ENCODE results near the gene IFT80. TPM values are rescaled to one million over a fixed set of nuclear protein-coding genes. Genes with fewer than 3 reads are reported as not detected.

Gene IFT80
- total and polyA plus RNA-seq, 10 of the 15 experiments (the other 5 are each of a cell fraction or from before 2014, with no cell fraction given) = 6.5 to 21.5 (median 14.1) TPM

- BruUV-seq (replicated peaks) = no TSS peak
- FAIRE-seq (no peak), DNase-seq (ENCODE audit: low read depth, low spot score) (no peak), ATAC-seq (no peak)
- Histone ChIP-seq H3K4me2 (ENCODE audit: control insufficient read depth, insufficient read depth) (no peak overlapping the region), H3K9ac (ENCODE audit: control insufficient read depth, insufficient read depth, low read length) (no peak overlapping the region), H3K27me3 (replicated peaks in 1 of 2; ENCODE audit: control insufficient read depth in 2 of 2, insufficient read depth in 2 of 2, low read length in 1 of 2) (no peaks in the 10 kb centered on the region), H3K4me1 (ENCODE audit: control insufficient read depth, insufficient read depth, low read length) (no peaks in the 10 kb centered on the region), H3K36me3 (ENCODE audit: control insufficient read depth in 2 of 2, insufficient read depth in 2 of 2, low read length in 1 of 2) (no peaks in the 10 kb centered on the region), H3K27ac (ENCODE audit: control insufficient read depth, insufficient read depth) (no peak overlapping the region), H3K4me3 (no peak overlapping the region), H3K9me3 (replicated peaks; ENCODE audit: control insufficient read depth, insufficient read depth, low read length) (no peaks in the 10 kb centered on the region), H4K20me1 (ENCODE audit: control insufficient read depth, insufficient read depth) (no peaks in the 10 kb centered on the region), H2AFZ (ENCODE audit: control insufficient read depth, low read depth, low read length) (no peak overlapping the region), H3K79me2 (ENCODE audit: control insufficient read depth, insufficient read depth, low read length) (no peaks in the 10 kb centered on the region)
- ChIA-PET RAD21 (ENCODE audit: unreplicated experiment) (no interaction called here), CTCF (no interaction called here), SMC1A (ENCODE audit: uncharacterized antibody, unreplicated experiment) (interaction anchor here (0.8 to 1.0 kb wide), 4 partner anchors 12 to 275 kb away, joined by 3 to 4 read pairs (median 3); no protein-coding TSS in a partner anchor), POLR2A (no interaction called here)
- intact Hi-C loops (cut with micrococcal nuclease; ENCODE audit: unreplicated experiment) (no loop called here), in situ Hi-C loops (cut with MboI) (no loop called here)
- TF ChIP-seq NR2C2 (IDR thresholded peaks at IDR 0.05; ENCODE audit: borderline replicate concordance, control insufficient read depth, insufficient read length, low read depth) (no peak), FOXK2 (IDR thresholded peaks at IDR 0.05) (no peak), RB1 (IDR thresholded peaks at IDR 0.05; ENCODE audit: borderline replicate concordance) (no peak), ZZZ3 (IDR thresholded peaks at IDR 0.05; ENCODE audit: control insufficient read depth, insufficient read length, low read depth) (no peak), PAX8 (IDR thresholded peaks at IDR 0.05) (no peak)
Observed at GRCh38 chr3:160314995-160315394, 84.0 kb downstream of the IFT80 start.

GRCh38 chr3:160312014-160312624 is 86.9 kb downstream of the IFT80 start:
- no peak overlapping the region for H3K4me2 ChIP-seq (ENCODE audit: control insufficient read depth, insufficient read depth)
- DNase-seq (ENCODE audit: low read depth, low spot score) = no peak
- no TSS peak for BruUV-seq (replicated peaks)
- H3K9me3 ChIP-seq (replicated peaks; ENCODE audit: control insufficient read depth, insufficient read depth, low read length) = no peaks in the 10 kb centered on the region
- no peak for TF ChIP-seq PAX5 (IDR thresholded peaks at IDR 0.05; ENCODE audit: borderline replicate concordance, low read depth, low read length)
- TF ChIP-seq TCF12 (IDR thresholded peaks at IDR 0.05; ENCODE audit: low read depth, low read length) = no peak
- TF ChIP-seq FOS (IDR thresholded peaks at IDR 0.05; ENCODE audit: borderline replicate concordance, extremely low read depth, insufficient read length) = no peak
- TF ChIP-seq ZNF24 (IDR thresholded peaks at IDR 0.05) = no peak
- TF ChIP-seq KAT2A (conservative IDR thresholded peaks at IDR 0.05; ENCODE audit: control insufficient read depth, low read depth, low read length) = no peak
- TF ChIP-seq HDGF (IDR thresholded peaks at IDR 0.05) = no peak
- TF ChIP-seq NR2C2 (IDR thresholded peaks at IDR 0.05; ENCODE audit: borderline replicate concordance, control insufficient read depth, insufficient read length, low read depth) = no peak
- TF ChIP-seq NFYB (IDR thresholded peaks at IDR 0.05; ENCODE audit: insufficient read depth, low read depth, low read length) = no peak
- TF ChIP-seq ZBED1 (IDR thresholded peaks at IDR 0.05; ENCODE audit: borderline replicate concordance) = no peak
- TF ChIP-seq CBX3 (IDR thresholded peaks at IDR 0.05; ENCODE audit: borderline replicate concordance, low read depth) = no peak
- no peak for TF ChIP-seq JUND (IDR thresholded peaks at IDR 0.05; ENCODE audit: low read depth, low read length)
- no peak for TF ChIP-seq MTA3 (IDR thresholded peaks at IDR 0.05; ENCODE audit: borderline replicate concordance, low read length)
- TF ChIP-seq RAD21 (IDR thresholded peaks at IDR 0.05; ENCODE audit: insufficient read depth, low read depth, low read length) = no peak
- no peak for TF ChIP-seq STAT1 (conservative IDR thresholded peaks at IDR 0.05)
- no peaks in the 10 kb centered on the region for H3K36me3 ChIP-seq (ENCODE audit: control insufficient read depth in 2 of 2, insufficient read depth in 2 of 2, low read length in 1 of 2)
- no peaks in the 10 kb centered on the region for H3K4me1 ChIP-seq (ENCODE audit: control insufficient read depth, insufficient read depth, low read length)
- POLR2A ChIA-PET = interaction anchor here (1.4 kb wide), 1 partner anchor 18 kb away, joined by 3 read pairs; no protein-coding TSS in a partner anchor
- H4K20me1 ChIP-seq (ENCODE audit: control insufficient read depth, insufficient read depth) = no peaks in the 10 kb centered on the region
- CTCF ChIA-PET = no interaction called here
- RAD21 ChIA-PET (ENCODE audit: unreplicated experiment) = no interaction called here
- no peak for ATAC-seq
- in situ Hi-C loops (cut with MboI) = no loop called here
- FAIRE-seq = no peak
- no peaks in the 10 kb centered on the region for H3K79me2 ChIP-seq (ENCODE audit: control insufficient read depth, insufficient read depth, low read length)
- no peak overlapping the region for H3K9ac ChIP-seq (ENCODE audit: control insufficient read depth, insufficient read depth, low read length)
- no peak overlapping the region for H2AFZ ChIP-seq (ENCODE audit: control insufficient read depth, low read depth, low read length)
- H3K27ac ChIP-seq (ENCODE audit: control insufficient read depth, insufficient read depth) = no peak overlapping the region
- 86% methylated on average over 5 of the region's 5 CpGs for WGBS (ENCODE audit: insufficient coverage, insufficient replicate concordance, low lambda C conversion rate, missing lambda C conversion rate)
- intact Hi-C loops (cut with micrococcal nuclease; ENCODE audit: unreplicated experiment) = no loop called here
- no peaks in the 10 kb centered on the region for H3K27me3 ChIP-seq (replicated peaks in 1 of 2; ENCODE audit: control insufficient read depth in 2 of 2, insufficient read depth in 2 of 2, low read length in 1 of 2)
- no peak overlapping the region for H3K4me3 ChIP-seq
- SMC1A ChIA-PET (ENCODE audit: uncharacterized antibody, unreplicated experiment) = interaction anchor here (1.1 kb wide), 1 partner anchor 9 kb away, joined by 3 read pairs; no protein-coding TSS in a partner anchor

Data from GM12878 (cell line).